Stomach (tissue), 4 donors: ENCODE data around the gene RIMBP3C.

Experiments
- POLR2AphosphoS5 ChIP-seq, 3 donors: sonication (generic); formaldehyde crosslinking; IDR thresholded peaks; one replicate each; pipeline ENCODE4 v1.6.1; 2016; ENCODE audit warnings: antibody characterized with exemption in 3 of 3
- TF ChIP-seq, protein P1 (sequence below), 7 experiments: fragments of 450-650 bp in 4 of 7; fragments of 200-600 bp in 3 of 7; sonication (generic) in 3 of 7; IDR thresholded peaks; one replicate each; pipeline ENCODE4 v1.5.1; 2016 to 2019; ENCODE audit warnings: antibody characterized with exemption in 7 of 7, control low read depth in 2 of 7, mild to moderate bottlenecking in 1 of 7

DNA sequence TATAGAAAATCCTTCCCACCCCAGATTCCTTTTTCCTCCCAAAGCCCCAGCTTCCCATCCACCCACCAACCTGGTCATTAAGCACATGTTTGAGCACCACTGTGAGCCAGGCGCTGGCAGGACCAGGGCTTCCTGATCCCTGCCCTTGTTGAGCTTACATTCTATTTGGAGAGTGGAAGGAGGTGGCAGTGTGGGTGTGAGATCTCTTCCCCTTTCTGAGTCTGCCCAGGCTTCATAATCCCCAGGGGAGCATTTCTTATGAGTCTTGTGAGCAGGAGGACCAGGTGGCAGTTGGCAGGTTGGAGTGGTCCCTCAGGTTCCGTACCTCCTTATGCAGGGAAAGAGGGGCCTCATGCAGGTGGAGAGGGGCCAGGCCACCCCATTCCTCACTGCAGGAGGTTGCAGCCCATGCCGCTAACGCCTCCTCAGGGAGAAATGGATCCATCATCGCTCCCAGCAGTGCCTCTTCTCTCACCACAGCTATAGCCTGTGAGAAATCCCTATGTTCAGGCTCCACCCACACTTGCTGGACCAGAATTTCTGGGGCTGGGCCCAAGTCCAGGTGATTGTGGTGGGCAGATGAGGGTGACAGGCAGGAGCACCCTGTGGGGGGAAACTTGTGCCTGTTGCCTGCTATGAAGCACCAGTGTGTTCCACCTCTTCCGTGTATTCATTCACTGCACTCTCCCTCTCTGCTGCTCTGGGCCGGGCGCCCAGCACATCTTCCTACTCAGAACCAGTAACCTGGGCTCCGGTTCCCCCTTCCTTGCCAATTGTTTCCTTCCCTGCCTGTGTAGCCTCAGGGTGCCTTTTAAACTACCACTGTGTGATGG is 39.8 kb upstream of the RIMBP3C start:
- no peak for TF ChIP-seq POLR2AphosphoS5 (IDR thresholded peaks at IDR 0.05)
- TF ChIP-seq, protein P1, sequence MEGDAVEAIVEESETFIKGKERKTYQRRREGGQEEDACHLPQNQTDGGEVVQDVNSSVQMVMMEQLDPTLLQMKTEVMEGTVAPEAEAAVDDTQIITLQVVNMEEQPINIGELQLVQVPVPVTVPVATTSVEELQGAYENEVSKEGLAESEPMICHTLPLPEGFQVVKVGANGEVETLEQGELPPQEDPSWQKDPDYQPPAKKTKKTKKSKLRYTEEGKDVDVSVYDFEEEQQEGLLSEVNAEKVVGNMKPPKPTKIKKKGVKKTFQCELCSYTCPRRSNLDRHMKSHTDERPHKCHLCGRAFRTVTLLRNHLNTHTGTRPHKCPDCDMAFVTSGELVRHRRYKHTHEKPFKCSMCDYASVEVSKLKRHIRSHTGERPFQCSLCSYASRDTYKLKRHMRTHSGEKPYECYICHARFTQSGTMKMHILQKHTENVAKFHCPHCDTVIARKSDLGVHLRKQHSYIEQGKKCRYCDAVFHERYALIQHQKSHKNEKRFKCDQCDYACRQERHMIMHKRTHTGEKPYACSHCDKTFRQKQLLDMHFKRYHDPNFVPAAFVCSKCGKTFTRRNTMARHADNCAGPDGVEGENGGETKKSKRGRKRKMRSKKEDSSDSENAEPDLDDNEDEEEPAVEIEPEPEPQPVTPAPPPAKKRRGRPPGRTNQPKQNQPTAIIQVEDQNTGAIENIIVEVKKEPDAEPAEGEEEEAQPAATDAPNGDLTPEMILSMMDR (IDR thresholded peaks at IDR 0.05), result no peak
